Thoracic aorta (tissue), 2 donors: Measurements from ENCODE around the gene TEKT5. TPM values are rescaled to one million over a fixed set of nuclear protein-coding genes. Genes with fewer than 3 reads are reported as not detected.

Source experiments
- ATAC-seq: fragments of 150-250 bp; one replicate; pipeline ENCODE4 v1.8.0; 2017; ENCODE audit warnings: low read depth; ENCODE audit not compliant: insufficient number of reproducible peaks, low FRiP score
- DNase-seq: peaks from one replicate; pipeline ENCODE4 v3.0.0-alpha.2; 2020; ENCODE audit warnings: low spot score
- H3K27ac ChIP-seq, 2 donors: fragments of 200-600 bp; sonication (generic); 1 replicate in 1 of 2; 2 replicates in 1 of 2; pipeline ENCODE4 v1.5.1; 2016; ENCODE audit warnings: mild to moderate bottlenecking in 2 of 2, moderate library complexity in 2 of 2
- H3K27me3 ChIP-seq: fragments of 200-600 bp; sonication (generic); replicated peaks from 2 replicates; pipeline ENCODE4 v1.6.0; 2016; ENCODE audit warnings: mild to moderate bottlenecking; ENCODE audit not compliant: insufficient read depth
- H3K36me3 ChIP-seq: fragments of 200-600 bp; sonication (generic); one replicate; pipeline ENCODE4 v1.5.1; 2016
- H3K4me1 ChIP-seq, 2 donors: fragments of 200-600 bp; sonication (generic); 1 replicate in 1 of 2; 2 replicates in 1 of 2; pipeline versions ENCODE4 v1.5.1 to v1.6.0; 2016; ENCODE audit warnings: low read depth in 2 of 2, mild to moderate bottlenecking in 1 of 2; ENCODE audit not compliant: control insufficient read depth in 1 of 2
- H3K4me3 ChIP-seq: fragments of 200-600 bp; sonication (generic); 2 replicates; pipeline ENCODE4 v1.5.1; 2016; ENCODE audit warnings: mild to moderate bottlenecking
- H3K9me3 ChIP-seq: fragments of 200-600 bp; sonication (generic); 2 replicates; pipeline ENCODE4 v1.5.1; 2016
- total RNA-seq, 2 donors: library from RNA; depleted of rRNA; stranded (reverse); fragments of >200 nt; gene quantifications; one replicate each; pipeline versions ENCODE4 v1.1.0 to v1.2.3, GENCODE V29; 2016
- TF ChIP-seq, protein P1 (sequence below): fragments of 200-600 bp; sonication (generic); IDR thresholded peaks from one replicate; pipeline ENCODE4 v1.5.1; 2019; ENCODE audit warnings: antibody characterized with exemption

Gene TEKT5
- total RNA-seq, 2 donors from 2014 or later = not detected

DNA sequence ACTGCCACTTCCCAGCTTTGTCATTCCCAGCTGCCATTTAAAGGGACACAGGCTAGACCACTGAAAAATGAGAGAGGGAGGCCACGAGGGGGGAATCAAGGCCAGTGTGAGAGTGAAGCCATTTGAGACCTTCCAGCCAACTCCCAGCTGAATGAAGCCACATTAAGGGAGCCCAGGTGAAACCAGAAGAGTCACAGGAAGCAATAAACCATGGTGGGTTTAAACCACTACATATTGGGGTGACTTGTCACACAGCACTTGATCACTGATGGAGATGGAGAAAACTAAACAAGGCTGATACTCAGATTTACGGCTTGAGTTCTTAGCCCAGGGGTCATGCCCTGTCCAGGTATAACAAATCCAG lies 46.1 kb upstream of the TEKT5 start:
- Histone ChIP-seq H3K4me1 (peaks cover 45 to 57% of the 10 kb centered on the region in 2 donors), H3K9me3 (no peaks in the 10 kb centered on the region), H3K27ac (peak overlapping the region; percentile 46 to 84), H3K4me3 (no peak overlapping the region), H3K27me3 (no peaks in the 10 kb centered on the region), H3K36me3 (no peaks in the 10 kb centered on the region)
- ATAC-seq (no peak), DNase-seq (no peak)
- TF ChIP-seq, protein P1, sequence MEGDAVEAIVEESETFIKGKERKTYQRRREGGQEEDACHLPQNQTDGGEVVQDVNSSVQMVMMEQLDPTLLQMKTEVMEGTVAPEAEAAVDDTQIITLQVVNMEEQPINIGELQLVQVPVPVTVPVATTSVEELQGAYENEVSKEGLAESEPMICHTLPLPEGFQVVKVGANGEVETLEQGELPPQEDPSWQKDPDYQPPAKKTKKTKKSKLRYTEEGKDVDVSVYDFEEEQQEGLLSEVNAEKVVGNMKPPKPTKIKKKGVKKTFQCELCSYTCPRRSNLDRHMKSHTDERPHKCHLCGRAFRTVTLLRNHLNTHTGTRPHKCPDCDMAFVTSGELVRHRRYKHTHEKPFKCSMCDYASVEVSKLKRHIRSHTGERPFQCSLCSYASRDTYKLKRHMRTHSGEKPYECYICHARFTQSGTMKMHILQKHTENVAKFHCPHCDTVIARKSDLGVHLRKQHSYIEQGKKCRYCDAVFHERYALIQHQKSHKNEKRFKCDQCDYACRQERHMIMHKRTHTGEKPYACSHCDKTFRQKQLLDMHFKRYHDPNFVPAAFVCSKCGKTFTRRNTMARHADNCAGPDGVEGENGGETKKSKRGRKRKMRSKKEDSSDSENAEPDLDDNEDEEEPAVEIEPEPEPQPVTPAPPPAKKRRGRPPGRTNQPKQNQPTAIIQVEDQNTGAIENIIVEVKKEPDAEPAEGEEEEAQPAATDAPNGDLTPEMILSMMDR = no peak

- Histone ChIP-seq H3K4me3 (no peak overlapping the region), H3K27me3 (no peaks in the 10 kb centered on the region), H3K4me1 (peaks cover 44 to 51% of the 10 kb centered on the region in 2 donors), H3K36me3 (no peaks in the 10 kb centered on the region), H3K9me3 (no peaks in the 10 kb centered on the region), H3K27ac (peak overlapping the region; percentile 84)
- TF ChIP-seq, protein P1 = no peak
- ATAC-seq (no peak), DNase-seq (no peak)
Measured at GRCh38 chr16:10740000-10740844, 45.5 kb upstream of the TEKT5 start.

- Histone ChIP-seq H3K36me3 (no peaks in the 10 kb centered on the region), H3K9me3 (no peaks in the 10 kb centered on the region), H3K4me1 (peaks cover 35 to 41% of the 10 kb centered on the region in 2 donors), H3K27me3 (no peaks in the 10 kb centered on the region), H3K27ac (peak overlapping the region; percentile 84), H3K4me3 (no peak overlapping the region)
- ATAC-seq (peak; percentile 70), DNase-seq (peak; percentile 45)
- TF ChIP-seq, protein P1 = no peak
Measured at GRCh38 chr16:10738231-10739077, 43.7 kb upstream of the TEKT5 start.

- H3K36me3 ChIP-seq = no peaks in the 10 kb centered on the region
- peak overlapping the region; percentile 84 for H3K27ac ChIP-seq
- no peaks in the 10 kb centered on the region for H3K9me3 ChIP-seq
- ATAC-seq (no peak), DNase-seq (no peak)
- TF ChIP-seq, protein P1 = peak; percentile 93
- no peaks in the 10 kb centered on the region for H3K27me3 ChIP-seq
- H3K4me3 ChIP-seq = peak overlapping the region; percentile 28
- peaks cover 23 to 29% of the 10 kb centered on the region in 2 donors for H3K4me1 ChIP-seq
Measured at GRCh38 chr16:10737068-10737625, 42.4 kb upstream of the TEKT5 start.

GRCh38 chr16:10731790-10732189 lies 37.1 kb upstream of the TEKT5 start:
- TF ChIP-seq, protein P1 = no peak
- no peak for DNase-seq
- Histone ChIP-seq H3K36me3 (no peaks in the 10 kb centered on the region), H3K27me3 (no peaks in the 10 kb centered on the region), H3K27ac (no peak overlapping the region), H3K9me3 (no peaks in the 10 kb centered on the region), H3K4me1 (peaks cover 0 to 3% of the 10 kb centered on the region in 2 donors), H3K4me3 (no peak overlapping the region)
- no peak for ATAC-seq
